B cell (primary cell): ENCODE data around the gene CHST8.

Source experiments
- CTCF ChIP-seq: fragments of 200-600 bp; IDR thresholded peaks from one replicate; pipeline ENCODE4 v1.8.0; 2022; ENCODE audit warnings: antibody characterized with exemption, mild to moderate bottlenecking
- EZH2 ChIP-seq: IDR thresholded peaks from 2 replicates; pipeline ENCODE4 v1.6.1; 2012; ENCODE audit warnings: borderline replicate concordance, low read depth, mild to moderate bottlenecking, moderate library complexity, low read length; ENCODE audit not compliant: insufficient read depth, poor library complexity, severe bottlenecking

GRCh38 chr19:33821871-33822270 is 200.1 kb downstream of the CHST8 start:
- TF ChIP-seq CTCF, result no peak
- TF ChIP-seq EZH2, result no peak
